Measurements from ENCODE around the gene DTD2.

DNA sequence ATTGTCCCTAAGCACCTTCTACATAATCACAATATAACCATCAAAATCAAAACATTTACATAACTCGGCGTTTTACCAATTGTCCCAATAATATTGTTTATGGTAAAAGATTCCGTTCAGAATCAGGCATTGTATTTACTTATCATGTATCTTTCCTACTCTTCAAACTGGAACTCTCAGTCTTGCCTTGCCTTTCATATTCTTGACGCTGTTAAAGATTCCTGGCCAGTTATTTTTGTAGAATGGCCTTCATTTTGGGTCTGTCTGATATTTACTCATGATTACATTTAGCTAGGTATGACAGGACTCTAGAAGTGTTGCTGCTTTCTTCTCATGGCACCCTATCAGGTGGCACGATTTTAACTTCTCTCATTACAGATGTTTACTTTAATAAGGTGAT is 36.1 kb downstream of the DTD2 start:
- TF ChIP-seq CTCF (IDR thresholded peaks at IDR 0.05) (no peak), POLR2AphosphoS5 (IDR thresholded peaks at IDR 0.05; ENCODE audit: low read depth, low read length) (no peak)
